GM21825 (cell line): ENCODE results near the gene MRPL58.
"Not testable (repeated sequence)": the region's sequence is repeated elsewhere in the genome, so short reads cannot be mapped to it uniquely, and the experiment has no call there.

Experiments
- ATAC-seq: cut with Tn5 transposase; IDR thresholded peaks from one replicate; pipeline ENCODE4 v1.9.1; 2021; ENCODE audit warnings: mild to moderate bottlenecking, moderate library complexity; ENCODE audit not compliant: unreplicated experiment

The MRPL58 gene

GRCh38 chr17:75012096-75012345 is 449 bp upstream of the MRPL58 start:
- no peak for ATAC-seq

DNA sequence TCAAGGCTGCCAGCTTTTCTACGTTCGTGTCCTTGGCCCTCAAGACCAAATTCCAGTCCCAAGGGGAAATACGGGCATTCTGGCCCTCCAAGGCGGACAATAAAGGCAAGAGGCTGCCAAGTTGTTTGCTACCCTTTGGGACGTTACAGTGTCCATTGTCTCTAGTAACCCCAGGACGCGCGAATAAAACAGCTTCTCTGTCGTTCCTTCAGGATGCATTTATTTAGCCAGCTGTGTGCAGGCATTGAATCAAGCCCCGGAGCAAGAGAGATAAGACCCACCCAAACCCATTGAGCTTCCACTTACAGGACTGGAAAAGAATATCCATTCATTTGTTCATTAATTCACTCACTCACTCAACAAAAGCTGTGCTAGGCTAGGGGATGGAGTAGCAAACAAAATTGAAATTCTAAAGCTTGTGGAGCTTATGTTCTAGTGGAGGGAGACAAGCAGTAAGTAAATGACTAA is 656 bp downstream of the MRPL58 start:
- ATAC-seq, result no peak

GRCh38 chr17:75019146-75019545 is 6.7 kb downstream of the MRPL58 start:
- ATAC-seq, result no peak

GRCh38 chr17:75019710-75020109 is 7.2 kb downstream of the MRPL58 start:
- ATAC-seq, result no peak

- no peak for ATAC-seq
These were observed 8.1 kb downstream of the MRPL58 start for GRCh38 chr17:75020331-75021110.

DNA sequence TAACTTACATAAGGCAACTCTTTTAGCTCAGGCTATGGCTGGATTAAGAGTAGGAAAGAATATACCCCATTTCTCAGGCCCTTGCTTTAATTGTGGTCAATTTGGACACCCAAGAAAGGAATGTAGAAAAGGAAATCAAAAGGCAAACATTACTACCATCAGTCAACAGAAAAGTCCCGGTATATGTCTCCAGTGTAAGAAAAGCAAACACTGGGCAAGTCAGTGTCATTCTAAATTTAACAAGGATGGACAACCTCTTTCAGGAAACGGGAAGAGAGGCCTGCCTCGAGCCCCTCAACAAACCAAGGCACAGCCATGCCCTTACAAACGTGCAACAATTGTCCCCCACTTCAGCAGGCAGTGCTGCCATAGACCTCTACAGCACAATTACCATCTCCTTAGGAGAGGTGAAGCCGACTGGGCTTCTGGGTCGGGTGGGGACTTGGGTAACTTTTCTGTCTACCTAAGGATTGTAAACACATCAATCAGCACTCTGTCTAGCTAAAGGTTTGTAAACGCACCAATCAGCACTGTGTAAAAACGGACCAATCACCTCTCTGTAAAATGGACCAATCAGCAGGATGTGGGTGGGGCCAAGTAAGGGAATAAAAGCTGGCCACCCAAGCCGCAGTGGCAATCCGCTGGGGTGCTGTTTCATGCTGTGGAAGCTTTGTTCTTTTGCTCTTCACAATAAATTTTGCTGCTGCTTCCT is 12.4 kb downstream of the MRPL58 start:
- no peak for ATAC-seq

- ATAC-seq, result not testable (repeated sequence)
These were observed 12.9 kb downstream of the MRPL58 start for GRCh38 chr17:75025398-75025734.

DNA sequence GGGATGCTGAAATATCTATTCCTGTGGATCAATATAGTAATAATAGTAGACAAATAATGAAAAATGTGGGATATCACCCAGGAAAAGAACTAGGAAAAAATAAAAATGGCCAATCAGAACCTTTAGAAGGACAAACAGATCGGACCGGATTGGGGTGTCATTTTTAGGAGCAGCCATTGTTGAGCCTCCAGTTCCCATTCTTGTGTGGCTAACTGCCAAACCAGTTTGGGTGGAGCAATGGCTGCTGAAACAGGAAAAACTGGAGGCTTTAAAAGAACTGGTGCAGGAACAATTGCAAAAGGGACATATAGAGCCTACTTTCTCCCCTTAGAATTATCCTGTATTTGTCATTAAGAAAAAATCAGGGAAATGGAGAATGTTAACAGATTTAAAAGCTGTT is 14.2 kb downstream of the MRPL58 start:
- ATAC-seq, result not testable (repeated sequence)

GRCh38 chr17:75030161-75030560 is 17.7 kb downstream of the MRPL58 start:
- ATAC-seq, result no peak

DNA sequence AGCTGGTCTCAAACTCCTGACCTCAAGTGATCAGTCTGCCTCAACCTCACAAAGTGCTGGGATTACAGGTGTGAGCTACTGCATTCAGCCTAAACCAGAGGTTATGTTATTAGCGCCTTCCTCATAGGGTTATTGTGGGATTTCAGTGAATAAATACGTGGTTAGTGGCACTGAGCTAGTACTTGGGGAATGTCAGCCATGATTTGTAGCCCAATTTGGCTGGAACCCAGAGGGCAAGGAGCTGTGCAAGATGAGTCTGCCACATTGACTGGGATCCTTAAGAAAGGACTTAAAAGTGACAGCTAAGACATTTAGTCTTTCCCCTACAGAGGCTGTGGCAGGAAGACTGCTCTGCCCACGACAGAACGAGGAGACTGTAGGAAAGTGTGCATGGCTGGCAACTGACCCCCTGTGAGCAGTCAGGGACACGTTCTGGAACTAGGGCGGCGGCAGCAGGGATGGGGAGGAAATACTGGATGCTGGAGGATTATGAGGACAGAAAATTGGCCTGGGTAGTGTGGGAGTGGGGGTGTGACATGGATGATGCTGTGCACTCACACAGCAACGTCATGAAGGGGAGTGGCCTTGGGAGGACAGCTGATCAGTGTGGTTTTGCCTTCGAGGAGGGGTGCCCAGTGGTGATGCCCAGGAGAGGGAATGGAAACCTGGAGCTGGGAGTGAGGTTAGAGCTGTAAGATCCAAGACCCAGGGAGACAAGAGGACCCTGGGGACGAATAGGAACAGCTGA is 19.7 kb downstream of the MRPL58 start:
- peak; percentile 33 for ATAC-seq

DNA sequence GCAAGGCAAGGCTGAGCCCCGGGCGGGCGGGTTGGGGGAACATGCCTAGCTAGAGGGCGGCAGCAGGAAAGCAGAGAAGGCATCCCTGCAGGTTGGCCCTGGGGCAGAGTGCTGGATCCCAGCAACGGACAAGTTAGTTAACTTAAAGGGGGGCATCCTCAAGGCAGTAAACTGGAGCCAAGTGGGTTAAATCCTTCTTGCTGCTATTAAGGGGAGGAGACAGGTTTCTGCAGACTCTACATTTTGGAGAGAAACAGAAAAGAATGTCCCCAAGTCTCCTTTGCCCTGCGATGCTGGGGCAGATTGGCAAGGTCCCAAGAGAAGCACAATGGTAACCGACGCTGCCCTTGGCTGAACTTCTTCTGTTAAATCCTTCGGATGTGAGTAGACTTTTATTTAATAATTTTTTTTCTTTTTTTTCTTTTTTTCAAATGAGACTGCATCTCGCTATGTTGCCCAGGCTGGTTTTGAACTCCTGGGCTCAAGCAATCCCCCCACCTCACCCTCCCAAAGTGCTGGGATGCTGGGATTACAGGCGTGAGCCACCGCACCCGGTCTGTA is 20.3 kb downstream of the MRPL58 start:
- ATAC-seq, result no peak

DNA sequence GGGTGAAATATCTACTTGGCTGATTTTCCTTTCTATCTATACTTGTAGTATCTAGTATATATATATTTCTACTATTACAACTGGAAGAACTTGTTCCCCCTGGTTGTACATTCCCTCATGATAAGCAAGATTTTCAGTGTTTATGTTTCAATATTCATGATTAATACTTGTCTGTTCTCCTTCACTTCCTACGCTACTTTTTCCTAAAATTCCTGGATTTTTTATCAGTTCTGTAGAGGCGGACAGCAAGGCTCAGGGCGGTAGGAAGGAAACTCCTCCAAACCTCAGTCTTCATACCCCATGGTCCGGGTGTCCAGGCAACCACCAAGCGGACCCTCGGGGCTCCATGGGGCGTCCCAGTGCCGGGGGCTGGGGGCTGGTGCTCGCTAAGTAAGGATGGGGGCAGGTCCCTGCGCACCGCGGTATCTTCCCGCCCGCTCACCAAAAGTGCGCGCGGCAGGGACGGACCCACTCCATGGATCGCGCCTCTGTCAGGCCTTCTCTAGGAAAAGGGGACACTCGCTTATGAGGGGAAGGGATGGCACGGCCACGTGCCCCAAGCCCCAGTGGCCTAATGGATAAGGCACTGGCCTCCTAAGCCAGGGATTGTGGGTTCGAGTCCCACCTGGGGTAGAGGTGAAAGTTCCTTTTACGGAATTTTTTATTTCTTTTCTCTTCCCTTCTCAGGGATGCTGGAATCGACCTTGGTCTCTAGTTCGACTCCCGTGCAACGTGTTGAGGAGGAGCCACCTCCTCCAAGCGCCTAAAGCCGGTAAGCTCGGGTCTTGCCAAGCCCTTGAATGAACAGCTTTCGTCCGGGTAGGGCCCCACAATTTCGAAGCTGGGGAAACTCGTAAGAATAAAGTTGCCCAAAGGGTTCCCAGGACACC is 21.1 kb downstream of the MRPL58 start:
- peak; percentile 51 for ATAC-seq

- ATAC-seq, result peak; percentile 57
These were observed 21.9 kb downstream of the MRPL58 start for GRCh38 chr17:75034236-75034908.

DNA sequence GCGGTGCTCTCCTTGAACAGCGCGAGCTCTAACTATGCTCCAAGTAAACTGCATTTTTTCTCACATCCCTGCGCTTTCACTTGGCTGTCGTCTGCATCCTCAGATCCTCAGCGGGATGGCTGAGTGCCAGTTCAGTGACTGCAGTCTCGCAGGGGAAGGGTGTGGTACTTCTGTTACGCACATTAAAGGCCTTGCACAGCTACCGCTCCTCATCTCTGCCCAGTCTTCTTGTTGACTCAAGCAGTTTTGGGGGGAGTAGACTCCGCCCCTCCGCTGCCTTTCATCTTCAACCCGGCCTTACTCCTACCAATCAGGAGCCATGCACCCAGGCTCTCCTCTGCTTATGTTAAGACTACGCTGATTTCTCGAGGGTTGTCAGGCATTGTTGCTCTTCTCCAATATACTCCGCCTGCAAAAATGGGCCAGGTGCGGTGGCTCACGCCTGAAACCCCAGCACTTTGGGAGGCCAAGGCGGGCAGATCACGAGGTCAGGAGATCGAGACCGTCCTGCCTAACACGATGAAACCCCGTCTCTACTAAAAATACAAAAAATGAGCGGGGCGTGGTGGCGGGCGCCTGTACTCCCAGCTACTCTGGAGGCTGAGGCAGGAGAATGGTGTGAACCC is 24.3 kb downstream of the MRPL58 start:
- ATAC-seq, result no peak

DNA sequence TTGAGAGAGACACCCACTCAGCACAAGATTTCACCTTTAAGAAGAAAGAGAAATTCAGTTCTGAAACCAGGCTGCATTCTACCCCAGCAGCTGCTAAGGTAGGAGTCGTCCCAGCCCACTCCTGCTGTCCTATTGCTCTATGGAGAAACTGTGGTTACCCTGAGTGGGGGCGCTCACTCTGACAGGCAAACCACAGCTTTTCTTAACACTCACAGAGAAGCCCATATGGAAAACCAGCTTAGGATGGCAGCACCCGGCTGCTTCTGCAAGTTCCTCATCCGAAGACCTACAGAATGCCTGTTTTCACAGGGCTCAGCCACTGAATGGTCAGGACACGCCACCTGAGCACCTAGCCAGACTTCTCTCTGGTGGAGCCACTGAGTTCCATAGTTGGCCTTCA is 26.8 kb downstream of the MRPL58 start:
- no peak for ATAC-seq

DNA sequence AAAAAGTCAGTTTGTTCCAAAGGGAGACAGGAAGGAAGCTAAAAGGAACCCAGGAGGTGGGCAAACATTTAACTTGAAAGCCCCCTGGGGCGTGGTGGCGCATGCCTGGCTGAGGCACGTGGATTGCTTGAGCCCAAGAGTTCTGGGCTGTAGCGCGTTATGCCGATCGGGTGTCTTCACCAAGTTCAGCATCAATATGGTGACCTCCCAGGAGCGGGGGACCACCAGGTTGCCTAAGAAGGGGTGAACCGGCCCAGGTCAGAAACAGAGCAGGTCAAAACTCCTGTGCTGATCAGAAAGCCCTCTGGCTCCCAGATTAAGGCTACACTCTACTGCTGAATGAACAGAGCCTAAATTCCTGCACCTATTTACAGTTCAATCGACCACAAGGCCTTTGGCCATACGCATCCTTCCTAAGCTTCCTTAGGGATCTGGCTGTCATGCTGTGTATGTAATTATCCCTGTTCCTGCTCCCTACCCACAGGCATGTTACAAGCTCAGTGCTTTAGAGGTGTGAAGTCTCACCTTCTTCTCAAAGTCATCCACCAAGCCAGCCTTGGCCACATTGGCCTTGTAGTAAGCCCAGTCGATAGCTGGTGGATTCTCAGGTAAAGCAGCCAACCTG is 29.3 kb downstream of the MRPL58 start:
- ATAC-seq, result no peak

DNA sequence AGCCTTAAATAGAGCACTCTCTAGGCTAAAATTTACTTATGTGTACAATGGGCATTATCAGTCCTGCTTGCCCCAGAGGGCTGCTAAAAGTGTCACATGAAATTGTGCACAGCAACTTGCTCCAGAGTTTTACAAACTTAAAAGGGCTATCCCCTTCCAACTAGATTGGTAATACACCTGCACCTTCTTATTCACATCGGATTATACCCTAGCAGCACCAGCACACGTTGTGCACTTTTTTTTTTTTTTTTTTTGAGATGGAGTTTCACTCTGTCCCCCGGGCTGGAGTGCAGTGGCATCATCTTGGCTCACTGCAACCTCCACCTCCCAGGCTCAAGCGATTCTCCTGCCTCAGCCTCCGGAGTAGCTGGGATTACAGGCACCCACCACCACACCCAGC is 31.3 kb downstream of the MRPL58 start:
- not testable (repeated sequence) for ATAC-seq

GRCh38 chr17:75044716-75045115 is 32.2 kb downstream of the MRPL58 start:
- ATAC-seq, result no peak

DNA sequence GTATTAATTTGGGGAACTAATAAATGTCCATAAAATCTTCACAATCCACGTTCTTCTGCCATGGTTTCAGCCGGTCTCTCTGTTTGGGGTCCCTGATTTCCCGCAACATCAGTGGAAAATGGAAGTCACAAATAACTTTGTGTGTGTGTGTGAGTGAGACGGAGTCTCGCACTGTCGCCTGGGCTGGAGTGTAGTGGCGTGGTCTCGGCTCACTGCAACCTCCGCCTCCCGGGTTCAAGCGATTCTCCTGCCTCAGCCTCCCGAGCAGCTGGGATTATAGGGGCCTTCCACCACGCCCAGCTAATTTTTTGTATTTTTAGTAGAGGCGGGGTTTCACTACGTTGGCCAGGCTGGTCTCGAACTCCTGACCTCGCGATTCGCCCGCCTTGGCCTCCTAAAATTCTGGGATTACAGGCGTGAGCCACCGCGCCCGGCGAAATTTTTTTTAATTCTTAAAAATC is 33.5 kb downstream of the MRPL58 start:
- ATAC-seq, result not testable (repeated sequence)
